Activated T-helper 17 cell treated with anti-CD3 and anti-CD28 coated beads, Interleukin-2, amount 50 U/mL, for 72 hours (primary cell): ENCODE measurements around the gene SYDE1. TPM values are rescaled to one million over a fixed set of nuclear protein-coding genes. Genes with fewer than 3 reads are reported as not detected.
A peak's percentile ranks its signal among the peaks of the same experiment; 100 is the strongest.

Experiments used
- ATAC-seq: fragments of 150-1000 bp; cut with Tn5 transposase; replicated peaks from 2 replicates; pipeline ENCODE4 v1.10.0; 2021; ENCODE audit warnings: mild to moderate bottlenecking, moderate library complexity
- H3K27ac Mint-ChIP-seq: one replicate; pipeline ENCODE4 v1.8.0; 2022; ENCODE audit warnings: mixed read lengths
- H3K27me3 Mint-ChIP-seq: one replicate; pipeline ENCODE4 v1.8.0; 2022; ENCODE audit warnings: mixed read lengths
- H3K36me3 Mint-ChIP-seq: one replicate; pipeline ENCODE4 v1.8.0; 2022; ENCODE audit warnings: low read depth, mild to moderate bottlenecking, mixed read lengths
- H3K4me1 Mint-ChIP-seq: one replicate; pipeline ENCODE4 v1.8.0; 2022; ENCODE audit warnings: mixed read lengths
- H3K4me3 Mint-ChIP-seq: one replicate; pipeline ENCODE4 v1.8.0; 2022; ENCODE audit warnings: mild to moderate bottlenecking, mixed read lengths
- H3K9me3 Mint-ChIP-seq: one replicate; pipeline ENCODE4 v1.8.0; 2022; ENCODE audit warnings: mixed read lengths
- total RNA-seq, 2 donors: library from RNA; stranded (reverse); gene quantifications; one replicate each; pipeline ENCODE4 v1.2.3, GENCODE V29; 2022

SYDE1 gene
- total RNA-seq, 2 donors from 2014 or later = 0.26 to 2.6 TPM

GRCh38 chr19:15126131-15126910 lies 19.1 kb downstream of the SYDE1 start:
- Mint-ChIP-seq H3K4me3 (peak overlapping the region; percentile 88), H3K4me1 (peaks cover 20% of the 10 kb centered on the region), H3K9me3 (no peaks in the 10 kb centered on the region), H3K27ac (peak overlapping the region; percentile 93), H3K27me3 (no peaks in the 10 kb centered on the region), H3K36me3 (peaks cover 30% of the 10 kb centered on the region)
- ATAC-seq = no peak

- ATAC-seq = no peak
- Mint-ChIP-seq H3K27me3 (no peaks in the 10 kb centered on the region), H3K27ac (peak overlapping the region; percentile 97), H3K9me3 (no peaks in the 10 kb centered on the region), H3K4me3 (no peak overlapping the region), H3K4me1 (peaks cover 20% of the 10 kb centered on the region), H3K36me3 (peaks cover 11% of the 10 kb centered on the region)
These were observed 21.1 kb downstream of the SYDE1 start for GRCh38 chr19:15128162-15128770.

GRCh38 chr19:15129856-15130585 lies 22.8 kb downstream of the SYDE1 start:
- Mint-ChIP-seq H3K4me3 (peak overlapping the region; percentile 84), H3K9me3 (no peaks in the 10 kb centered on the region), H3K27me3 (no peaks in the 10 kb centered on the region), H3K4me1 (peaks cover 15% of the 10 kb centered on the region), H3K36me3 (peaks cover 8% of the 10 kb centered on the region), H3K27ac (peak overlapping the region; percentile 97)
- peak; percentile 61 for ATAC-seq

GRCh38 chr19:15136234-15136954 lies 29.2 kb downstream of the SYDE1 start:
- Mint-ChIP-seq H3K4me3 (no peak overlapping the region), H3K27me3 (no peaks in the 10 kb centered on the region), H3K36me3 (no peaks in the 10 kb centered on the region), H3K4me1 (no peaks in the 10 kb centered on the region), H3K9me3 (no peaks in the 10 kb centered on the region), H3K27ac (no peak overlapping the region)
- ATAC-seq = peak; percentile 70

- H3K9me3 Mint-ChIP-seq = no peaks in the 10 kb centered on the region
- no peaks in the 10 kb centered on the region for H3K4me1 Mint-ChIP-seq
- H3K27ac Mint-ChIP-seq = no peak overlapping the region
- H3K36me3 Mint-ChIP-seq = no peaks in the 10 kb centered on the region
- no peaks in the 10 kb centered on the region for H3K27me3 Mint-ChIP-seq
- ATAC-seq = no peak
- no peak overlapping the region for H3K4me3 Mint-ChIP-seq
These were observed 30.6 kb downstream of the SYDE1 start for GRCh38 chr19:15137777-15138176.

- ATAC-seq = no peak
- Mint-ChIP-seq H3K4me3 (no peak overlapping the region), H3K9me3 (no peaks in the 10 kb centered on the region), H3K4me1 (no peaks in the 10 kb centered on the region), H3K27me3 (no peaks in the 10 kb centered on the region), H3K27ac (no peak overlapping the region), H3K36me3 (no peaks in the 10 kb centered on the region)
These were observed 31.2 kb downstream of the SYDE1 start for GRCh38 chr19:15138427-15138826.

GRCh38 chr19:15141143-15141542 lies 33.9 kb downstream of the SYDE1 start:
- Mint-ChIP-seq H3K4me1 (no peaks in the 10 kb centered on the region), H3K36me3 (no peaks in the 10 kb centered on the region), H3K9me3 (no peaks in the 10 kb centered on the region), H3K4me3 (no peak overlapping the region), H3K27ac (no peak overlapping the region), H3K27me3 (no peaks in the 10 kb centered on the region)
- no peak for ATAC-seq

- H3K4me1 Mint-ChIP-seq = peaks cover 4% of the 10 kb centered on the region
- no peaks in the 10 kb centered on the region for H3K27me3 Mint-ChIP-seq
- no peaks in the 10 kb centered on the region for H3K36me3 Mint-ChIP-seq
- H3K4me3 Mint-ChIP-seq = no peak overlapping the region
- no peak overlapping the region for H3K27ac Mint-ChIP-seq
- no peak for ATAC-seq
- no peaks in the 10 kb centered on the region for H3K9me3 Mint-ChIP-seq
These were observed 35.1 kb downstream of the SYDE1 start for GRCh38 chr19:15142313-15142712.

GRCh38 chr19:15144046-15144646 lies 36.9 kb downstream of the SYDE1 start:
- no peak overlapping the region for H3K27ac Mint-ChIP-seq
- H3K36me3 Mint-ChIP-seq = no peaks in the 10 kb centered on the region
- ATAC-seq = no peak
- no peaks in the 10 kb centered on the region for H3K9me3 Mint-ChIP-seq
- H3K4me1 Mint-ChIP-seq = peaks cover 9% of the 10 kb centered on the region
- no peak overlapping the region for H3K4me3 Mint-ChIP-seq
- no peaks in the 10 kb centered on the region for H3K27me3 Mint-ChIP-seq

GRCh38 chr19:15147090-15147489 lies 39.9 kb downstream of the SYDE1 start:
- no peaks in the 10 kb centered on the region for H3K27me3 Mint-ChIP-seq
- H3K27ac Mint-ChIP-seq = peak overlapping the region; percentile 70

GRCh38 chr19:15149737-15150136 lies 42.5 kb downstream of the SYDE1 start:
- Mint-ChIP-seq H3K27me3 (peaks cover 9% of the 10 kb centered on the region), H3K27ac (no peak overlapping the region)

More at GRCh38 chr19:15147090-15147489, 39.9 kb downstream of the SYDE1 start:
- Mint-ChIP-seq H3K36me3 (no peaks in the 10 kb centered on the region), H3K4me3 (no peak overlapping the region), H3K9me3 (no peaks in the 10 kb centered on the region), H3K4me1 (peaks cover 14% of the 10 kb centered on the region)
- no peak for ATAC-seq

GRCh38 chr19:15154002-15154612 lies 46.9 kb downstream of the SYDE1 start:
- ATAC-seq = peak; percentile 59
- H3K27ac Mint-ChIP-seq = no peak overlapping the region
- no peak overlapping the region for H3K4me3 Mint-ChIP-seq
- H3K27me3 Mint-ChIP-seq = peaks cover 12% of the 10 kb centered on the region
- no peaks in the 10 kb centered on the region for H3K9me3 Mint-ChIP-seq
- no peaks in the 10 kb centered on the region for H3K36me3 Mint-ChIP-seq
- peaks cover 5% of the 10 kb centered on the region for H3K4me1 Mint-ChIP-seq

More at GRCh38 chr19:15149737-15150136, 42.5 kb downstream of the SYDE1 start:
- Mint-ChIP-seq H3K4me1 (peaks cover 14% of the 10 kb centered on the region), H3K4me3 (no peak overlapping the region), H3K36me3 (no peaks in the 10 kb centered on the region), H3K9me3 (no peaks in the 10 kb centered on the region)
- no peak for ATAC-seq

GRCh38 chr19:15155296-15155695 lies 48.1 kb downstream of the SYDE1 start:
- Mint-ChIP-seq H3K27me3 (peaks cover 12% of the 10 kb centered on the region), H3K9me3 (no peaks in the 10 kb centered on the region), H3K27ac (no peak overlapping the region), H3K4me1 (peaks cover 4% of the 10 kb centered on the region), H3K4me3 (no peak overlapping the region), H3K36me3 (no peaks in the 10 kb centered on the region)
- no peak for ATAC-seq
